GM18907 (cell line): ENCODE data around the gene PCDH9.

ENCODE experiments used
- ATAC-seq: cut with Tn5 transposase; IDR thresholded peaks from one replicate; pipeline ENCODE4 v1.9.1; 2021; ENCODE audit warnings: mild to moderate bottlenecking, moderate library complexity; ENCODE audit not compliant: unreplicated experiment

The PCDH9 gene

GRCh38 chr13:66859934-66860877 lies 369.9 kb downstream of the PCDH9 start:
- ATAC-seq: no peak

DNA sequence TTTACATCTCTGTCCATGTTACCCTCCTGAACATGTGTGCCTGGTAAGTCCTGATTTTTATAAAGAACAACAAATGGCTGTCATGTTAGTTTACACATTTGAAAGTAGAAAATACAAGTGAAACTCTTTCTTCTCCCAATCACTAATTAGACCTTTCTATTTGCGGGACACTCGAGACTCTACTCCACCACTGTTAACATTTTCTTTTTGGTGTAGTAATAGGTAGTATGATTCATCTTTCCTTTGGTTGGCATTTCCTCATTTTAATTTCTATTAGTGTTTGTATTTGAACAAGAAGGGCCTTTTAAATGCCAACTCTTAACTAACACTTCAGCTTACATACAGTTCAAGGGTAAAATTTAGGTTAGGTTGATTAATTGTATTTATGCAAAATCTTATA lies 371.1 kb downstream of the PCDH9 start:
- no peak for ATAC-seq

GRCh38 chr13:66858163-66858562 lies 372.0 kb downstream of the PCDH9 start:
- ATAC-seq: no peak

GRCh38 chr13:66855131-66855530 lies 375.0 kb downstream of the PCDH9 start:
- no peak for ATAC-seq

- ATAC-seq: no peak
Measured at GRCh38 chr13:66853564-66853963, 376.6 kb downstream of the PCDH9 start.

DNA sequence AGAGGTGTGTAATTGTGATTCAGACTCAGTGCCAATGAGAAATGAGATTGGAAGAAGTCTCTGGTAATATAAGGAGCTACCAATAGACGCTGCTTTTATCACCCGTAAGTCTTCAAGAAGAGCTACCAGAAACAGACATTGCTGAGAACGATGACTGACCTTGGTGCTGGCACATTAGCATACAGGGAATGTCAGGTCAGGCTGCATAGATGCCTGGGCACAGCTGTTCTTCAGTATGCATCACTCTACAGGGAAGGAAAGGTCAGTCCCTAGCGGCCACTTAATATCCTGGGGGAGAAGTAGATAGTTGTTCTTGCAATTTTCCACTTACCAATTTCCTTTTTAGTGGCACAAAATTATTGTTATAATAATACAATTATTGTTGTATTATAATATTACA lies 380.4 kb downstream of the PCDH9 start:
- no peak for ATAC-seq

- no peak for ATAC-seq
Measured at GRCh38 chr13:66847541-66847940, 382.6 kb downstream of the PCDH9 start.

DNA sequence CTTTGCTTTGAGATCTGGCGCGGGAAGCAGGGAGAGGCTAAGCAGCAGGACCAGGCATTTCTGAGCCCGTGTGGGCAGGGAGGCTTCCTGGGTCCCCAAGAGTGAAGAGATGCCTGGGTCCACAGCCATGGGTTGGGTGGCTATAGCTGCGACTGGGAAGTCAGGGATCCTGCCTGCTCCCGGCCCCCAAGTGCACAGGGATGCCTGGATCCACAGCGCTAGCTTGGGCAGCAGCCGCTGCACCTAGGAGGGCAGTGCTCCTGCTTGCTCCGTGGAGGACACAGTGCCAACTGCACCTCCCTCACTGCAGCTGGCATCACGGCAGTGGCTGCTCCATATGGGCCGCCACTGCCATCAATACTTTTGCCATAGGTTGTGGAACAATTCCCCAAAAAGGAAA lies 384.7 kb downstream of the PCDH9 start:
- no peak for ATAC-seq

DNA sequence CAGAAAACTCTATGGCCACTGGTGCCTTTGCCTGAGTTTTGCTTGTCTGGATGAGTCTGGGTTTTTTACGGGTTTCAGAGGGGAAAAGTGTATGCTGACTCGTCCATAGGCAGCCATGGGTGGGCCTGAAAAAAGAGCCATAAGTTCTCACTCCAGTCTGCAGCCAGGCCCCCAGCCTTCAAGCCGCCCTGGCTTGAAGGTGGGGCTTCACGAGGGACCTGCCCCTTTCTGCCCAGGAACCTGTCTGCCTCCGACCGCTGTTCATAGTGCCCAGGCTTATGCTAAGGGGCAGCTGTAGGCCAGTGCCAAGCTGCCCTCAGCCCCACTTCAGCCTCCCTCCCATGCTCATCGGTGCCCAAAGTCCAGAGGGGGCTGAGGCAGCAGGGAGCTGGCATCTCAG lies 385.2 kb downstream of the PCDH9 start:
- ATAC-seq: no peak

DNA sequence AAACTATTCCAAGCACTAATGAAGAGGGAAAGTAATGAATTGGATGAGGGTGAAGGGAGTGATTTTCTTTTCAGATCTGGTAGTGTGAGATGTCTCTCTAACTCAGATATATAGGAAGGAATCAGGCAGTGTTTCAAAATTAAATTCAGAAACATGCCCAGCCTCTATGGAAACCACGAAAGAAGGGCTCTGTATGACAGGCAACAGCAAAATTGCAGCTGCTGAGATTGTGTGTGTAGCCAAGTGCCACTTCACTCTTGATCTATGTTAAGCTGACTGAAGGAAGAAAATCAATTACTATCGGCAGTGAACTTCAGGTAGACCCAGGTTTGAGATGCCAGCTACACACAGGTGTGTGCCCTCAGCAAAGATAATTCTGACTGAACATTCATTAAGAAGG lies 387.4 kb downstream of the PCDH9 start:
- no peak for ATAC-seq

DNA sequence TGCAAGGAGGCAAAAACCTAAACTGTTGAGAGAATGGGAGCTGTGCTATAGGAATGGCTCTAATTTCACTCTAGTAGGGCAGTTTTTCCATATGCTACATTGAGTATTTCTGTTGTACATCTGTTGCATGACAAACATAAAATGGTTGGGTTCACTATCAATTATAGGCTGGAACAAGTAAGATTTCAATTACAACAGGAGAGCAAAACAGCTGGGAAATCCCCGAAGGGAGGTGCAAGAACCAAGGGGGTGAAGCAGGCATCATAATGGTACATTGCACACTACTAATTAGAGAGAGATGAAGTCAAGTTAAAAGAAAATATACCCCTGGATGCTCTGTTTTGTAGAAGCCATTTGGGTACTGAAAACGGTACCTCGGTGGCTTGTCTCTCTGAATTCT lies 389.5 kb downstream of the PCDH9 start:
- ATAC-seq: no peak

DNA sequence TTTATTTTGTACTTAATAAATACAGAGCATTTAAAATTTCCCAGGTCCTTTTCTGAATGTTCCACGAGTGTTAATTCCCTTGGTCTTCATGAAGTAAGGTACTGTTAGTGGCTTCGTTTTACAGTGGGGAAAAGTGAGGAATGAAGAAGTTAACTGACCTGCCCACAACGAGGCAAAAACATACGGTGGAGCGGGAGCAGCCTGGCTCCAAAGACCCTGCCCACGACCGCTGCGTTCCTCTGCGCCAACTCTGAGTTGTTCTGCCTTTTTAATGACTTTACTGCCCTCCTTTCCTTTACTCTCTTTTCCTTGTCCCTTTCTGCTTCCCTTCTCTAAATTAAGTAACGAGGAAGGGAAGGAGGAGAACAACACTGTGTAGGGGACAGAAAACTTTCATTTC lies 392.9 kb downstream of the PCDH9 start:
- ATAC-seq: no peak

DNA sequence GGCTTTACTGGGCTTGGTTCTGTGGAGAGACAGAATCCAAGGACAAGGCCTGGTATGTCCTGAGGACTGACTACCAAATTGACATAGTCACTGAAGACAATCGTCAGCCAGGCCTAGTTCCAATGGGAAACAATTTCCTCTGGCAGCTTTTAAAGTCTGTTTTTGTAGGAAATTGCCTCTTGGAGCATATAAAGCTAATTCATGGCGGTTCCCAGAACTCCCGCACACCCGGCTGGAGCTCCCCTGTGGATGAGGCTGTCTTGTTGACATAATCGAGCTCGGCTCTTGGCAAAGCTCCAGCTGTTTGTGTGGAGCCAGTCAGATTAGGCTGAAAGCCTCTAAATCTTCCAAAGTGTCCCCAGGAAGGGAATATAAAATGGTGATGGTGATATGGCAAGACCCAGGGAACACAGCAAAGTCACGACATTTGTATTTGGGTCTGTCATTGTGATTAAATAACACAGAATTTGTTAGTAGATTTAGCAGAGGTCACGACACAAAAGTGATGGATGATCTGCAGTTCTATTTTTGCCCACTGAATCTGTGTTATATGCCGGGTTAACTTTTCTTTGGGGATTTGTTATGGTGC lies 395.0 kb downstream of the PCDH9 start:
- ATAC-seq: no peak

DNA sequence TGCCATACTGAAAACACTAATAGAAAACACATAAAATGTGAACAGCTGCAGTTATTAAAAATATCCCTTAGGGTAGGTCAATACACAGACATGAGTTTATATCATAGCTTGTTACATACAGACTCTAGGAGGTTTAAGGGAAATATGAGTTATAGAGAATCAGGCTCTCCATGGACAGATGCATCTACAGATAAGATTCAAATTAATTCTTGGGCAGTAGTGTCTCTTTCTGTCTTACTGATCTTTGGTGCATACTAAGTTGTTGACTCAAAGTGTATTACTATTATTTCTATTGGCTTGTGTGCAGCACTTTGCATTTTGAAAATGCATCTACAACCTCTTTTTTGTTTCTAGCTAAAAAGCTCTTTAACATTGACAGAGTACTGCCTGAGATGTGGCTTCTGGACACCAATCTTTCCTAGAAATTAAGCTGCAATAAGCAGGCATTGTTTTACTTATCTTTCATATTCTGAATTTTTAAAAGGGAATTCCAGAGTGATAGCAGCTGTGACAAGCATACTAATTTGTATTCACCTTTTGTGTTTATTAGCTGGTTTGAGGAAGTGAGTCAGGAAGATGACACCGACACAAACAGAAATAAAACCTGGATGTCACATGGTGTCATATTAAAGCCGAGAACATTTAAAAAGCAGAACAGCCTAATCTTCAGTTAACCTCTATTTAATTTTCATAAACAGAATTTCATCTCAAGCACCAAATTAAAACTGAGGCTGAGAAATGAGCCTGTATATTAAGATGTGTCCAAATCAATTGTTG lies 399.0 kb downstream of the PCDH9 start:
- ATAC-seq: peak; percentile 57

DNA sequence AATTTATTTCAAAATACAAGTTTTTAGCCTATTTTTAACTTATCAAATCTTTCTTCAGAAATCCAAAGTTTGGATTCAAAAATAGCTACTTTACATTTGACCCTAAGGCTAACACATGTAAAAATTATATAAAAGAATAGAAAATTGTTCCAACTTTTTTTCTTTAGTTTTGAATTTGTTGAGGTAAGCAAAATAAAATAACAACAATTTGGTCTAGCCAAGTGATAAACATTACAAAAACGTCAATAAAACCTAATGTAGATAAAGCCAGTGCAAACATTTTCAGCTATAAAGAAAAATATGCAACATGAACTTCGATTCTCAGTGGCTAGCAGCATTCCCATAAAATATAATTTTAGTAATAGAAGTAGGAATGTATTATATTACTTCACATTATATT lies 400.3 kb downstream of the PCDH9 start:
- no peak for ATAC-seq

DNA sequence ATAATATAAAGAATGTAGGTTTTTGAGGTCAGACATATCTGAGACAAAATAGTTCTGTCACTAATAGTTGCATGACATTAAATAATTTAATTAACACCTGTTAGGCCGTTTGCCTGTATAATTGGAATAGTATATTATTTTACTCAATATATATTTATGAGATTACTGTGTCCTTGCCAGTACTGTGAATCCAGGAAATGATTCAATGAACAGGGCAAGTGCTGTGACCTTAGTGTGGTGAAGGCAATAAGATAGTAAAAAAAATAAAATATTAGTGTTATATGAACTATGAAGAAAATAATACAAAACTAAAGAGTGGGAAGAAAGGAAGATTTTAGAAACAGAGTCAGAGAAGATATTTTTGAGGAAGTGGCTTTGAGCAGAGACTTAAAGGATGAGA lies 403.7 kb downstream of the PCDH9 start:
- ATAC-seq: no peak

DNA sequence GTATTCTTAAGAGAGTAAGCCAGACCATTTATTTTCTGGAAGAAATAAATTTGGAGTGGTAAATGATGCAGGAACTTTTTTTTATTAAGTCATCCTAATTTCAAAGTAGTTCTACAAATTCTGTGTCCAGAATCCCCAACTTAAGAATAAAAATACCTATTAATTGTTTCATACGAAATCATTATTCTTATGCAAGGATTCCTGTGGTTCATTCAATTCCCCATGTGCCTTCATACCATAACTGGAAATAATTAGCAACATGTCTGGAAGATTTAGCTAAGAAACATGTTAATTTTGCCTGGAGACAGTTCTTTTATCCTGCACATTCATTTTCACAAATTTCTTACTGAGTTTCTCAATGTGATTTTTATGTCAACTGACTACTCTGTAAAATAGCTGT lies 408.6 kb downstream of the PCDH9 start:
- ATAC-seq: no peak

DNA sequence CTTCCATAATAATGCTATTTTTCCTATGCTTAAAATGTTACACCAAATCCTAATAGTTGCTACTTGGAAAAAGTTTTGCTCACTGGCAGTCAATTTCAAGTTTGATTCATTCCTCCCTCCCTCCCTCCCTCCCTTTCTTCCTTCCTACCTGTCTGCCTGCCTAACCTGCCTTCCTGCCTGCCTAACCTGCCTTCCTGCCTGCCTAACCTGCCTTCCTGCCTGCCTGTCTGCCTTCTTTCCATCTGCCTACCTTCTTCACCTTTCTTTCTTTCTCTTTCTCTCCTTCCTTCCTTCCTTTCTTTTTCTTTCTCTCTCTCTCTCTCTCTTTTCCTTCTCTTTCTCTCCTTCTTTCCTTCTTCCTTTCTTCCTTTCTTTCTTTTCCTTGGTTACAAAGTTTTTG lies 418.7 kb downstream of the PCDH9 start:
- no peak for ATAC-seq

- no peak for ATAC-seq
Measured at GRCh38 chr13:66809485-66809884, 420.7 kb downstream of the PCDH9 start.

DNA sequence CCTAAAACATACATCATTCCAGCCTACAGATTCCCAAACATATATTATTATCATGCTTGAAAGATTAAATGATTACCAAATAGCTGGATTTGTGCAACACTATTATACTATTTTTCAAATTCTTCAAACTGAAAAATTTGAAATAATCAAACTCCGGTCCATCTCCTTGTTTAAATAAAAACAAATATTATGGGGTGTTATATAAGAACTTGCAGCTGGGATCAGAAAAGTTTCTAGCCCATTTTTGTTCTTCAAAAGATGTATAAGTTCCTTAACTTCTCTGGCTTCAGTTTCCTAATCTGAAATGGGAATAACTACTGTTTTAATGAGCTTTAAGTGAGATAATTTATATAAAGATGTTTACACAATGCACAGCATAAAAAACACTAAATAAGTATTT lies 422.9 kb downstream of the PCDH9 start:
- no peak for ATAC-seq

- ATAC-seq: no peak
Measured at GRCh38 chr13:66805657-66806056, 424.5 kb downstream of the PCDH9 start.
